IMR-90 (cell line): ENCODE measurements around the gene FGF4. TPM values are rescaled to one million over a fixed set of nuclear protein-coding genes. Genes with fewer than 3 reads are reported as not detected.

ENCODE experiments used
- ATAC-seq: fragments of 200-7000 bp; cut with Tn5 transposase; 2 replicates; pipeline ENCODE4 v1.9.1; 2020; ENCODE audit warnings: low read depth, mild to moderate bottlenecking, moderate library complexity
- BruUV-seq: library from RNA; stranded (reverse); fragments of 400-500 nt; replicated peaks from 2 replicates; lab custom pipeline; 2021; lab: Mats Ljungman, UMichigan
- CTCF ChIA-PET: fragments of 300-600 bp; formaldehyde crosslinking; extraction: SDS; loops from one replicate; lab custom pipeline; 2021; ENCODE audit warnings: antibody characterized with exemption; lab: Yijun Ruan, JAX
- POLR2A ChIA-PET: fragments of 300-600 bp; sonication (Branson Sonifier 250); formaldehyde crosslinking; loops from one replicate; lab custom pipeline; 2022; ENCODE audit warnings: antibody characterized with exemption; ENCODE audit not compliant: unreplicated experiment; lab: Charles Lee
- DNase-seq: peaks from one replicate; pipeline ENCODE4 v3.0.0; 2013
- H2AFZ ChIP-seq: replicated peaks from 2 replicates; pipeline ENCODE3; 2013; ENCODE audit warnings: low read length, mild to moderate bottlenecking; ENCODE audit not compliant: poor library complexity
- H2AK5ac ChIP-seq: 2 replicates; pipeline ENCODE4 v1.6.1; 2013; ENCODE audit warnings: low read depth, low read length, inconsistent platforms
- H2AK9ac ChIP-seq: replicated peaks from 2 replicates; pipeline ENCODE3; 2013; ENCODE audit warnings: mild to moderate bottlenecking, low read depth, low read length, moderate library complexity; ENCODE audit not compliant: poor library complexity
- H2BK120ac ChIP-seq: 2 replicates; pipeline ENCODE4 v1.6.1; 2013; ENCODE audit warnings: low read depth, low read length, inconsistent platforms
- H2BK15ac ChIP-seq: 3 replicates; pipeline ENCODE4 v1.6.1; 2013; ENCODE audit warnings: low read depth, low read length, inconsistent platforms
- H2BK20ac ChIP-seq: 2 replicates; pipeline ENCODE4 v1.6.1; 2013; ENCODE audit warnings: low read depth, mild to moderate bottlenecking, inconsistent platforms, low read length, moderate library complexity
- H2BK5ac ChIP-seq: 2 replicates; pipeline ENCODE4 v1.6.1; 2013; ENCODE audit warnings: mild to moderate bottlenecking, low read depth, low read length, inconsistent platforms; ENCODE audit not compliant: poor library complexity, severe bottlenecking
- H3K14ac ChIP-seq: replicated peaks from 2 replicates; pipeline ENCODE4 v1.6.1; 2013; ENCODE audit warnings: low read depth, low read length, inconsistent platforms
- H3K18ac ChIP-seq: 2 replicates; pipeline ENCODE4 v1.6.1; 2013; ENCODE audit warnings: low read depth, low read length, control low read depth
- H3K23ac ChIP-seq: 2 replicates; pipeline ENCODE4 v1.6.1; 2013; ENCODE audit warnings: low read depth, low read length, inconsistent platforms
- H3K27ac ChIP-seq: 2 replicates; pipeline ENCODE4 v1.5.1; 2013; ENCODE audit warnings: mild to moderate bottlenecking, control low read depth, low read length; ENCODE audit not compliant: insufficient read depth
- H3K27me3 ChIP-seq: 2 replicates; pipeline ENCODE4 v1.6.1; 2013; ENCODE audit warnings: low read length; ENCODE audit not compliant: control insufficient read depth, insufficient read depth
- H3K36me3 ChIP-seq: 2 replicates; pipeline ENCODE4 v1.6.1; 2013; ENCODE audit warnings: low read length, mixed read lengths; ENCODE audit not compliant: control insufficient read depth, insufficient read depth
- H3K4ac ChIP-seq: 2 replicates; pipeline ENCODE4 v1.6.1; 2013; ENCODE audit warnings: low read depth, low read length, inconsistent platforms
- H3K4me1 ChIP-seq: 2 replicates; pipeline ENCODE4 v1.6.1; 2013; ENCODE audit warnings: low read length, mixed read lengths; ENCODE audit not compliant: control insufficient read depth, insufficient read depth
- H3K4me2 ChIP-seq: 2 replicates; pipeline ENCODE4 v1.6.1; 2013; ENCODE audit warnings: low read depth, mild to moderate bottlenecking, control low read depth, low read length, moderate library complexity
- H3K4me3 ChIP-seq: 2 replicates; pipeline ENCODE4 v1.5.1; 2013; ENCODE audit warnings: low read depth, mild to moderate bottlenecking, control low read depth, low read length, moderate library complexity; ENCODE audit not compliant: insufficient read depth
- H3K56ac ChIP-seq: 2 replicates; pipeline ENCODE4 v1.6.1; 2013; ENCODE audit warnings: low read length, inconsistent platforms; ENCODE audit not compliant: insufficient read depth; ENCODE audit errors: extremely low read depth
- H3K79me1 ChIP-seq, 2 experiments: 2 replicates each; pipeline ENCODE4 v1.6.1; 2013; ENCODE audit warnings: low read length in 2 of 2, inconsistent platforms in 1 of 2, low read depth in 1 of 2
- H3K9ac ChIP-seq: 2 replicates; pipeline ENCODE4 v1.6.1; 2013; ENCODE audit warnings: low read depth, low read length, control low read depth
- H3K9me1 ChIP-seq: 2 replicates; pipeline ENCODE4 v1.6.1; 2013; ENCODE audit warnings: low read length, inconsistent platforms; ENCODE audit not compliant: insufficient read depth
- H3K9me3 ChIP-seq: 2 replicates; pipeline ENCODE4 v1.6.1; 2013; ENCODE audit warnings: low read length; ENCODE audit not compliant: control insufficient read depth, insufficient read depth
- H4K20me1 ChIP-seq: 2 replicates; pipeline ENCODE4 v1.6.1; 2013; ENCODE audit warnings: low read length, inconsistent platforms; ENCODE audit not compliant: insufficient read depth
- H4K5ac ChIP-seq: 2 replicates; pipeline ENCODE4 v1.6.1; 2013; ENCODE audit warnings: mild to moderate bottlenecking, low read depth, low read length, control low read depth
- H4K8ac ChIP-seq, 2 experiments: 2 replicates each; pipeline ENCODE4 v1.6.1; 2013; ENCODE audit warnings: low read depth in 2 of 2, low read length in 2 of 2, control low read depth in 1 of 2, inconsistent platforms in 1 of 2
- H4K91ac ChIP-seq: 2 replicates; pipeline ENCODE4 v1.6.1; 2013; ENCODE audit warnings: low read depth, low read length, inconsistent platforms; ENCODE audit not compliant: insufficient read depth
- BHLHE40 ChIP-seq: fragments of 150-350 bp; IDR thresholded peaks from 2 replicates; pipeline ENCODE4 v1.6.1; 2016; ENCODE audit warnings: mild to moderate bottlenecking, low read depth, low read length
- ELK1 ChIP-seq: fragments of 150-350 bp; IDR thresholded peaks from 2 replicates; pipeline ENCODE4 v1.6.1; 2016; ENCODE audit warnings: low read depth, mild to moderate bottlenecking, low read length, moderate library complexity, borderline replicate concordance
- MAFK ChIP-seq: IDR thresholded peaks from 2 replicates; pipeline ENCODE4 v1.6.1; 2012; ENCODE audit warnings: low read depth, low read length, improper control_type of control experiment
- POLR2A ChIP-seq: IDR thresholded peaks from 2 replicates; pipeline ENCODE4 v1.6.1; 2012; ENCODE audit warnings: mild to moderate bottlenecking, low read depth, low read length
- RAD21 ChIP-seq: IDR thresholded peaks from 2 replicates; pipeline ENCODE4 v1.6.1; 2012; ENCODE audit warnings: low read length, improper control_type of control experiment
- RCOR1 ChIP-seq: IDR thresholded peaks from 2 replicates; pipeline ENCODE4 v1.6.1; 2012; ENCODE audit warnings: mild to moderate bottlenecking, low read length, improper control_type of control experiment; ENCODE audit not compliant: insufficient replicate concordance
- SMC3 ChIP-seq: fragments of 150-350 bp; IDR thresholded peaks from 2 replicates; pipeline ENCODE4 v1.6.1; 2016; ENCODE audit warnings: low read depth, mild to moderate bottlenecking, antibody characterized with exemption, low read length, moderate library complexity
- WGBS, 2 experiments: methylation state at CpG; one replicate each; pipeline versions ENCODE4 v1.1.5 to v1.1.7; 2013; ENCODE audit warnings: missing lambda C conversion rate in 2 of 2; ENCODE audit not compliant: insufficient read length in 1 of 2; ENCODE audit errors: extremely low coverage in 2 of 2; 5-methylcytosine and 5-hydroxymethylcytosine counted together
- dilution Hi-C: fragments of 300-500 bp; cut with HindIII; formaldehyde crosslinking; loops from one replicate; pipeline ENCODE4 v1.14.3; 2018; ENCODE audit warnings: low sequenced_read_pairs; ENCODE audit not compliant: unreplicated experiment
- in situ Hi-C: fragments of 300-500 bp; cut with MboI; formaldehyde crosslinking; loops from 3 replicates; pipeline ENCODE4 v1.14.3; 2019; ENCODE audit warnings: low sequenced_read_pairs, inconsistent platforms, mixed read lengths
- intact Hi-C: fragments of 100-400 bp; cut with micrococcal nuclease; formaldehyde crosslinking; loops from 2 replicates; pipeline ENCODE4 v1.10.0; 2022
- polyA plus RNA-seq, 3 experiments: library from polyadenylated mRNA; depleted of rRNA; stranded (reverse); fragments of >200 nt; gene quantifications; 2 replicates each; pipeline ENCODE4 v1.2.3, GENCODE V29; 2012; ENCODE audit warnings: low replicate concordance in 1 of 3
- total RNA-seq: library from RNA; depleted of rRNA; stranded (reverse); fragments of >200 nt; gene quantifications from 2 replicates; pipeline ENCODE4 v1.2.3, GENCODE V29; 2012

FGF4 gene
- total and polyA plus RNA-seq, 2 of the 4 experiments (the other 2 are of a cell fraction), result not detected

DNA sequence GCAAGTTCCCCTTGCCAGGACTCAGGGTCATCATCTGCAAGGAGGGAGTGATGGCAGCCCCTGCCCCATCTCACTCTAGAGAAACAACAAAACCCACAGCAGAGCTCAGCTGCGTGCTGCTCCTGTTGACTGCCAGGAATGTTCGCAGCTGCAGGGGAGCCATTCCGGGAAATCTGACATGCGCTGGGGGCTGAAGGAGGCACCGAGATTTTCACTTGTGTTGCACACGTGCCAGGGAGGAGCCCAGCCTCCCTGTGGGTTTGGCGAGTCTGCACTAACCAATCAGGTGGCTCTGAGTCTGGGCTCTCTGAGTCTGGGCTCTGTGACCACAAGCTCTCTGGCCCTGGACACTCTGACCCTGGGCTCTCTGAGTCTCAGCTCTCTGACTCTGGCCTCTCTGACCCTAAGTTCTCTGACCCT lies 33.5 kb upstream of the FGF4 start:
- Histone ChIP-seq H3K56ac (no peak overlapping the region), H4K8ac (no peak overlapping the region), H3K27me3 (peaks cover 38% of the 10 kb centered on the region), H2BK120ac (no peak overlapping the region), H2BK5ac (no peak overlapping the region), H3K27ac (no peak overlapping the region), H3K23ac (no peak overlapping the region), H3K79me1 (no peaks in the 10 kb centered on the region), H3K14ac (no peak overlapping the region), H3K18ac (no peak overlapping the region), H3K9me3 (peaks cover 2% of the 10 kb centered on the region; the same call in 1 of the 2 replicates), H3K4ac (no peak overlapping the region), H2AK5ac (no peak overlapping the region), H3K9me1 (no peaks in the 10 kb centered on the region), H3K4me3 (no peak overlapping the region), H2AK9ac (no peak overlapping the region), H3K4me1 (no peaks in the 10 kb centered on the region; the same call in 1 of the 2 replicates), H4K91ac (no peak overlapping the region), H2BK15ac (no peak overlapping the region), H2BK20ac (no peak overlapping the region), H4K20me1 (peaks cover 3% of the 10 kb centered on the region; the same call in 1 of the 2 replicates), H3K4me2 (no peak overlapping the region; the same call in 1 of the 2 replicates), H2AFZ (peak overlapping the region; percentile 34), H3K9ac (no peak overlapping the region), H4K5ac (no peak overlapping the region), H3K36me3 (no peaks in the 10 kb centered on the region)
- no TSS peak for BruUV-seq
- DNase-seq (peak; percentile 45), ATAC-seq (peak; percentile 75)
- no peak for TF ChIP-seq ELK1
- TF ChIP-seq MAFK, result no peak
- TF ChIP-seq RAD21, result no peak
- TF ChIP-seq RCOR1, result no peak
- no peak for TF ChIP-seq SMC3
- TF ChIP-seq BHLHE40, result peak; percentile 69
- TF ChIP-seq POLR2A, result no peak
- dilution Hi-C loops, result no loop called here
- intact Hi-C loops, result no loop called here
- ChIA-PET CTCF (no interaction called here), POLR2A (no interaction called here)
- in situ Hi-C loops, result loop anchor here (10.0 kb wide), 1 partner anchor 104 kb away; the partner anchor contains the start of gene FGF19
- WGBS, 2 experiments, result 7% methylated on average over 6 of the region's 7 CpGs; no CpG with 5 or more reads in 1 of the 2 experiments
